Measurements from ENCODE around the gene STRIP2.

Gene STRIP2

DNA sequence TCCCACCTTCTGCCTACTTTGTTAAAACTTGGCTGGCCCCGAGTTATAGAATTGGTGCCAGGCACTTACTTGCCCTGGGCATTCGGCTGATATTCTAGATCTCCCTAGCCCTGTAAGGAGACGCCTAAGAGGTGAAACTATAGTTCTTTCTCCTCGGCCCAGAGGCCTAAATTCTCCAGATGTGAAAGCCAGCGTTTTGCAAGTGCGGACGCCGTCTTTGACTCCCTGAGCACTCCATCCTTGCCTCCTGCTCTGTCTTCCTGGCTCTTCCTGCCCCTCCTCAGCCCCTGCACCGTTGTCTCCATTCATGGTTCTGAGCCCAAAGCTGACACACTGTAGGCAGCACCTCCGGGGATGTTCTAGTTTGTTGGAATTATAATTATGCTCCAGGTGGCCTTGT, 79.3 kb downstream of the STRIP2 start:
- Mint-ChIP-seq H3K9me3 (no peaks in the 10 kb centered on the region), H3K4me1 (no peaks in the 10 kb centered on the region), H3K27ac (no peak overlapping the region), H3K36me3 (ENCODE audit: low read depth) (no peaks in the 10 kb centered on the region), H3K27me3 (ENCODE audit: low read depth, poor library complexity) (peaks cover 28% of the 10 kb centered on the region), H3K4me3 (no peak overlapping the region)
- DNase-seq: no peak
- TF ChIP-seq, protein P1, sequence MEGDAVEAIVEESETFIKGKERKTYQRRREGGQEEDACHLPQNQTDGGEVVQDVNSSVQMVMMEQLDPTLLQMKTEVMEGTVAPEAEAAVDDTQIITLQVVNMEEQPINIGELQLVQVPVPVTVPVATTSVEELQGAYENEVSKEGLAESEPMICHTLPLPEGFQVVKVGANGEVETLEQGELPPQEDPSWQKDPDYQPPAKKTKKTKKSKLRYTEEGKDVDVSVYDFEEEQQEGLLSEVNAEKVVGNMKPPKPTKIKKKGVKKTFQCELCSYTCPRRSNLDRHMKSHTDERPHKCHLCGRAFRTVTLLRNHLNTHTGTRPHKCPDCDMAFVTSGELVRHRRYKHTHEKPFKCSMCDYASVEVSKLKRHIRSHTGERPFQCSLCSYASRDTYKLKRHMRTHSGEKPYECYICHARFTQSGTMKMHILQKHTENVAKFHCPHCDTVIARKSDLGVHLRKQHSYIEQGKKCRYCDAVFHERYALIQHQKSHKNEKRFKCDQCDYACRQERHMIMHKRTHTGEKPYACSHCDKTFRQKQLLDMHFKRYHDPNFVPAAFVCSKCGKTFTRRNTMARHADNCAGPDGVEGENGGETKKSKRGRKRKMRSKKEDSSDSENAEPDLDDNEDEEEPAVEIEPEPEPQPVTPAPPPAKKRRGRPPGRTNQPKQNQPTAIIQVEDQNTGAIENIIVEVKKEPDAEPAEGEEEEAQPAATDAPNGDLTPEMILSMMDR (IDR thresholded peaks at IDR 0.05): no peak

- DNase-seq: no peak
- TF ChIP-seq, protein P1 (IDR thresholded peaks at IDR 0.05): no peak
- H3K4me1 Mint-ChIP-seq: no peaks in the 10 kb centered on the region
- H3K27ac Mint-ChIP-seq: no peak overlapping the region
- H3K9me3 Mint-ChIP-seq: no peaks in the 10 kb centered on the region
- H3K36me3 Mint-ChIP-seq (ENCODE audit: low read depth): no peaks in the 10 kb centered on the region
- peaks cover 21% of the 10 kb centered on the region for H3K27me3 Mint-ChIP-seq (ENCODE audit: low read depth, poor library complexity)
- H3K4me3 Mint-ChIP-seq: no peak overlapping the region
Observed at GRCh38 chr7:129514683-129515082, 80.5 kb downstream of the STRIP2 start.

GRCh38 chr7:129515381-129515780, 81.1 kb downstream of the STRIP2 start:
- no peak for DNase-seq
- H3K9me3 Mint-ChIP-seq: no peaks in the 10 kb centered on the region
- no peaks in the 10 kb centered on the region for H3K36me3 Mint-ChIP-seq (ENCODE audit: low read depth)
- peaks cover 20% of the 10 kb centered on the region for H3K27me3 Mint-ChIP-seq (ENCODE audit: low read depth, poor library complexity)
- TF ChIP-seq, protein P1 (IDR thresholded peaks at IDR 0.05): no peak
- no peaks in the 10 kb centered on the region for H3K4me1 Mint-ChIP-seq
- H3K4me3 Mint-ChIP-seq: no peak overlapping the region
- no peak overlapping the region for H3K27ac Mint-ChIP-seq

DNA sequence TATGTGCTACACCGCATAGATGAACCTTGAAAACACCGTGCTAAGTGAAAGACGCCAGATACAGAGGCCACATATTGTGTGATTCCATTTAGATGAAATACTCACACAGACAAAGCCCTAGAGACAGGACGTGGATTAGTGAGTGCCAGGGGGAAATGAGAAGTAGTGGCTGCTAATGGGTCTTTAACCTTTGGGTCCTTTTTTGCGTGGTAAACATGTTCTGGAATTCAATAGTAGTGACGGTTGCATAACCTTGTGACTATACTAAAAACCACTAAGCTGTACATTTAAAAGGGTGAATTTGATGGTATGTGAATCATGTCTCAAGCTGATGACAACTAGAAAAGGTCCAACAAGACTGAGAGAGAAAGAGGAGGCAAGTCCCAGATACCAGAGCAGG, 83.7 kb downstream of the STRIP2 start:
- no peaks in the 10 kb centered on the region for H3K9me3 Mint-ChIP-seq
- H3K27me3 Mint-ChIP-seq (ENCODE audit: low read depth, poor library complexity): peaks cover 28% of the 10 kb centered on the region
- no peak for DNase-seq
- no peaks in the 10 kb centered on the region for H3K4me1 Mint-ChIP-seq
- TF ChIP-seq, protein P1 (IDR thresholded peaks at IDR 0.05): no peak
- no peaks in the 10 kb centered on the region for H3K36me3 Mint-ChIP-seq (ENCODE audit: low read depth)
- H3K27ac Mint-ChIP-seq: no peak overlapping the region
- H3K4me3 Mint-ChIP-seq: no peak overlapping the region

GRCh38 chr7:129519464-129519863, 85.2 kb downstream of the STRIP2 start:
- Mint-ChIP-seq H3K4me1 (no peaks in the 10 kb centered on the region), H3K4me3 (no peak overlapping the region), H3K27ac (no peak overlapping the region), H3K36me3 (ENCODE audit: low read depth) (no peaks in the 10 kb centered on the region), H3K9me3 (no peaks in the 10 kb centered on the region), H3K27me3 (ENCODE audit: low read depth, poor library complexity) (peaks cover 30% of the 10 kb centered on the region)
- TF ChIP-seq, protein P1 (IDR thresholded peaks at IDR 0.05): no peak
- no peak for DNase-seq

GRCh38 chr7:129522088-129522970, 88.1 kb downstream of the STRIP2 start:
- no peaks in the 10 kb centered on the region for H3K36me3 Mint-ChIP-seq (ENCODE audit: low read depth)
- no peak overlapping the region for H3K27ac Mint-ChIP-seq
- peaks cover 32% of the 10 kb centered on the region for H3K27me3 Mint-ChIP-seq (ENCODE audit: low read depth, poor library complexity)
- no peaks in the 10 kb centered on the region for H3K9me3 Mint-ChIP-seq
- H3K4me1 Mint-ChIP-seq: no peaks in the 10 kb centered on the region
- peak; percentile 50 for DNase-seq
- H3K4me3 Mint-ChIP-seq: no peak overlapping the region
- TF ChIP-seq, protein P1 (IDR thresholded peaks at IDR 0.05): no peak

Data from nephron progenitor cell (in vitro differentiated cells).